Measurements from ENCODE around the gene DCTN3.

- TF ChIP-seq EZH2 (IDR thresholded peaks at IDR 0.05; ENCODE audit: low read length, missing control alignments) = no peak
- no peak for TF ChIP-seq CTCF (conservative IDR thresholded peaks at IDR 0.05 in 1 of 2, IDR thresholded peaks at IDR 0.05 in 1 of 2; ENCODE audit: low read depth in 1 of 2, low read length in 2 of 2)
Measured at GRCh38 chr9:34572092-34572491, 48.2 kb downstream of the DCTN3 start.

All from fibroblast of lung (primary cell).